H9 (cell line): Measurements from ENCODE around the gene DNAJC18. TPM values are rescaled to one million over a fixed set of nuclear protein-coding genes. Genes with fewer than 3 reads are reported as not detected.

Experiments used
- DNase-seq: peaks from one replicate; pipeline ENCODE4 v3.0.0-alpha.2; 2017
- H2AFZ ChIP-seq: one replicate; pipeline ENCODE4 v1.6.1; 2013; ENCODE audit warnings: mild to moderate bottlenecking, low read length, control low read depth, moderate library complexity
- H2AK5ac ChIP-seq: 2 replicates; pipeline ENCODE4 v1.6.1; 2013; ENCODE audit warnings: low read length, control low read depth, mixed read lengths; ENCODE audit not compliant: insufficient read length
- H2BK120ac ChIP-seq: one replicate; pipeline ENCODE4 v1.6.1; 2013; ENCODE audit warnings: low read depth, mild to moderate bottlenecking, low read length, control low read depth, inconsistent platforms; ENCODE audit not compliant: poor library complexity, severe bottlenecking
- H2BK12ac ChIP-seq: 2 replicates; pipeline ENCODE4 v1.6.1; 2013; ENCODE audit warnings: low read length, control low read depth, mixed read lengths, low read depth; ENCODE audit not compliant: insufficient read length
- H2BK15ac ChIP-seq: 2 replicates; pipeline ENCODE4 v1.6.1; 2013; ENCODE audit warnings: low read depth, low read length, control low read depth
- H2BK20ac ChIP-seq: one replicate; pipeline ENCODE4 v1.6.1; 2013; ENCODE audit warnings: low read depth, mild to moderate bottlenecking, low read length, control low read depth, inconsistent platforms; ENCODE audit not compliant: poor library complexity, severe bottlenecking
- H2BK5ac ChIP-seq: 2 replicates; pipeline ENCODE4 v1.6.1; 2013; ENCODE audit warnings: low read length, control low read depth, mixed read lengths; ENCODE audit not compliant: insufficient read length
- H3K14ac ChIP-seq: 2 replicates; pipeline ENCODE4 v1.6.1; 2013; ENCODE audit warnings: low read length, control low read depth; ENCODE audit not compliant: insufficient read depth
- H3K18ac ChIP-seq: 2 replicates; pipeline ENCODE4 v1.6.1; 2013; ENCODE audit warnings: low read depth, mild to moderate bottlenecking, mixed read lengths, low read length, control low read depth; ENCODE audit not compliant: insufficient read length
- H3K23ac ChIP-seq: 2 replicates; pipeline ENCODE4 v1.6.1; 2013; ENCODE audit warnings: low read length, control low read depth, mixed read lengths, low read depth; ENCODE audit not compliant: insufficient read length
- H3K23me2 ChIP-seq: 2 replicates; pipeline ENCODE4 v1.6.1; 2013; ENCODE audit warnings: low read depth, mild to moderate bottlenecking, mixed read lengths, low read length, control low read depth; ENCODE audit not compliant: insufficient read length, poor library complexity, severe bottlenecking
- H3K27ac ChIP-seq: 2 replicates; pipeline ENCODE4 v1.5.1; 2013; ENCODE audit warnings: low read length, control low read depth, mixed read lengths, low read depth; ENCODE audit not compliant: insufficient read length
- H3K27me3 ChIP-seq: 2 replicates; pipeline ENCODE4 v1.6.1; 2013; ENCODE audit warnings: low read length, control low read depth, inconsistent platforms; ENCODE audit not compliant: insufficient read depth
- H3K4ac ChIP-seq: 2 replicates; pipeline ENCODE4 v1.6.1; 2013; ENCODE audit warnings: low read depth, mild to moderate bottlenecking, control low read depth, inconsistent platforms, low read length, moderate library complexity
- H3K4me1 ChIP-seq: 2 replicates; pipeline ENCODE4 v1.6.1; 2013; ENCODE audit warnings: low read length, control low read depth, inconsistent platforms; ENCODE audit not compliant: insufficient read depth
- H3K4me2 ChIP-seq: 2 replicates; pipeline ENCODE4 v1.6.1; 2013; ENCODE audit warnings: low read length, control low read depth, mixed read lengths; ENCODE audit not compliant: insufficient read length, insufficient read depth
- H3K56ac ChIP-seq: 2 replicates; pipeline ENCODE4 v1.6.1; 2013; ENCODE audit warnings: low read depth, mild to moderate bottlenecking, mixed read lengths, low read length, control low read depth; ENCODE audit not compliant: insufficient read length
- H3K79me1 ChIP-seq: 2 replicates; pipeline ENCODE4 v1.6.1; 2013; ENCODE audit warnings: low read depth, mild to moderate bottlenecking, moderate library complexity, low read length, control low read depth, inconsistent platforms; ENCODE audit not compliant: insufficient read depth, poor library complexity, severe bottlenecking
- H3K79me2 ChIP-seq: 2 replicates; pipeline ENCODE4 v1.6.1; 2013; ENCODE audit warnings: low read length, control low read depth, inconsistent platforms; ENCODE audit not compliant: insufficient read depth
- H3K9ac ChIP-seq: 2 replicates; pipeline ENCODE4 v1.6.1; 2013; ENCODE audit warnings: low read length, control low read depth, mixed read lengths; ENCODE audit not compliant: insufficient read length; ENCODE audit errors: extremely low read depth
- H3K9me3 ChIP-seq: one replicate; pipeline ENCODE4 v1.6.1; 2013; ENCODE audit warnings: low read depth, low read length, inconsistent platforms; ENCODE audit not compliant: control insufficient read depth
- H3T11ph ChIP-seq: one replicate; pipeline ENCODE4 v1.6.1; 2013; ENCODE audit warnings: mild to moderate bottlenecking, low read length, control low read depth, inconsistent platforms
- H4K20me1 ChIP-seq: one replicate; pipeline ENCODE4 v1.6.1; 2013; ENCODE audit not compliant: control insufficient read depth, insufficient read length, insufficient read depth
- H4K5ac ChIP-seq: 2 replicates; pipeline ENCODE4 v1.6.1; 2013; ENCODE audit warnings: low read depth, mild to moderate bottlenecking, mixed read lengths, low read length, control low read depth; ENCODE audit not compliant: insufficient read length
- H4K8ac ChIP-seq: replicated peaks from 2 replicates; pipeline ENCODE4 v1.6.1; 2013; ENCODE audit warnings: low read length, control low read depth, mixed read lengths, low read depth; ENCODE audit not compliant: insufficient read length
- H4K91ac ChIP-seq: 2 replicates; pipeline ENCODE4 v1.6.1; 2013; ENCODE audit warnings: low read depth, mild to moderate bottlenecking, moderate library complexity, mixed read lengths, low read length, control low read depth; ENCODE audit not compliant: insufficient read length
- H3K27ac Mint-ChIP-seq, 3 experiments: 2 replicates in 2 of 3; 3 replicates in 1 of 3; pipeline ENCODE4 v1.8.0; 2020 to 2021; ENCODE audit warnings: mixed read lengths in 3 of 3, mild to moderate bottlenecking in 1 of 3, moderate library complexity in 1 of 3
- H3K27me3 Mint-ChIP-seq: 2 replicates; pipeline ENCODE4 v1.8.0; 2021; ENCODE audit warnings: low read depth, mild to moderate bottlenecking, moderate library complexity, mixed read lengths
- H3K36me3 Mint-ChIP-seq, 3 experiments: 2 replicates in 2 of 3; 3 replicates in 1 of 3; pipeline ENCODE4 v1.8.0; 2020 to 2021; ENCODE audit warnings: low read depth in 3 of 3, mixed read lengths in 3 of 3; ENCODE audit not compliant: insufficient read depth in 1 of 3
- H3K4me1 Mint-ChIP-seq, 2 experiments: 2 replicates each; pipeline ENCODE4 v1.8.0; 2020; ENCODE audit warnings: mixed read lengths in 2 of 2
- H3K4me3 Mint-ChIP-seq, 2 experiments: 2 replicates in 1 of 2; 3 replicates in 1 of 2; pipeline ENCODE4 v1.8.0; 2020 to 2021; ENCODE audit warnings: mild to moderate bottlenecking in 2 of 2, mixed read lengths in 2 of 2, moderate library complexity in 1 of 2
- H3K9me3 Mint-ChIP-seq, 2 experiments: 2 replicates in 1 of 2; 3 replicates in 1 of 2; pipeline ENCODE4 v1.8.0; 2020; ENCODE audit warnings: mild to moderate bottlenecking in 2 of 2, mixed read lengths in 2 of 2, moderate library complexity in 1 of 2
- WGBS: extraction: QIAGEN DNeasy Blood & Tissue Kit; methylation state at CpG from one replicate; pipeline ENCODE4 v1.1.7; 2013; ENCODE audit warnings: missing lambda C conversion rate, low lambda C conversion rate, mixed read lengths; ENCODE audit not compliant: insufficient read length; ENCODE audit errors: extremely low coverage; 5-methylcytosine and 5-hydroxymethylcytosine counted together
- total RNA-seq: library from RNA; stranded (reverse); gene quantifications from 2 replicates; pipeline ENCODE4 v1.2.1, GENCODE V29; 2021
- TF ChIP-seq, protein P1 (sequence below): fragments of 200-600 bp; sonication (generic); conservative IDR thresholded peaks from 3 replicates; pipeline ENCODE4 v1.8.0; 2021; ENCODE audit warnings: antibody characterized with exemption, mild to moderate bottlenecking

The DNAJC18 gene
- total RNA-seq, 1 experiment from 2014 or later, result 26.5 TPM

DNA sequence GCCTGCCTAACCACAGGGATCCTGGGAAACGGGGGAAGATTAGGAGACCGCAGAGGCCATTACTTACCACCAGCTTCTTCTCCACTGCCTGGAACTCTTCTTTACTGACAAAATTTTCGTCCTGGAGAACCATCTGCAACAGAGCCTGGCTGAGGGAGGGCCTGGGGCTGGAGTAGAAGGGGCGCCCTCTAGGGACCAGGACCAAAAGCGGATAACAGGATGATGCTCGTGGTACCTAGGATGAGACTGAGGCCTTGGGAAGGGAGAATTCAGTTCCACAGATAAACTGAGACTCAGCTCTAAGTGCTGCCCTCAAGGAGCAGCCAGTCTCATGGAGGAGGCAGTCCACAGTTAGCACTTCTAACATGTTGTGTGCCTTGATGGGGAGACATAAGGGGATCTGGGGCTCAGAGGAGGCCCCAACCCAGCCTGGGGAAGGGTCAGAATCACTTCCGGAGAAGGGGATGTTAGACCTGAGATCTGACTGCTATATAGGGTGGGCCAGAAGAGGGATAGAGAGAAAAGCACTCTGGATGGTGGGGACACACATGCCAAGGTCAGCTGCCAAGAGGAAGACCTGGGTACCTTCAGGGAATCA, 36.7 kb downstream of the DNAJC18 start:
- DNase-seq, result peak; percentile 68
- H2BK15ac ChIP-seq, result no peak overlapping the region
- H3T11ph ChIP-seq, result no peak overlapping the region
- H3K4ac ChIP-seq, result no peak overlapping the region
- Mint-ChIP-seq H3K36me3 (peaks cover 4 to 20% (median 16%) of the 10 kb centered on the region in 3 experiments), H3K27ac (no peak overlapping the region), H3K4me1 (peaks cover 16 to 20% of the 10 kb centered on the region in 2 experiments), H3K27me3 (no peaks in the 10 kb centered on the region), H3K9me3 (no peaks in the 10 kb centered on the region), H3K4me3 (peak overlapping the region; percentile 91 to 94)
- no peak overlapping the region for H3K18ac ChIP-seq
- H4K8ac ChIP-seq, result no peak overlapping the region
- no peak overlapping the region for H3K27ac ChIP-seq
- H3K79me1 ChIP-seq, result no peaks in the 10 kb centered on the region
- no peak overlapping the region for H2BK120ac ChIP-seq
- H2AK5ac ChIP-seq, result no peak overlapping the region
- H3K4me2 ChIP-seq, result no peak overlapping the region
- no peak overlapping the region for H3K23ac ChIP-seq
- no peaks in the 10 kb centered on the region for H4K20me1 ChIP-seq
- no peaks in the 10 kb centered on the region for H3K23me2 ChIP-seq
- peaks cover 2% of the 10 kb centered on the region; the same call in 1 of the 2 replicates for H3K4me1 ChIP-seq
- no peak overlapping the region for H3K14ac ChIP-seq
- no peak overlapping the region for H3K56ac ChIP-seq
- H3K79me2 ChIP-seq, result no peaks in the 10 kb centered on the region
- no peaks in the 10 kb centered on the region for H3K27me3 ChIP-seq
- H4K91ac ChIP-seq, result no peak overlapping the region
- no CpG with 5 or more reads among the region's 7 CpGs for WGBS
- H2BK5ac ChIP-seq, result no peak overlapping the region
- TF ChIP-seq, protein P1, sequence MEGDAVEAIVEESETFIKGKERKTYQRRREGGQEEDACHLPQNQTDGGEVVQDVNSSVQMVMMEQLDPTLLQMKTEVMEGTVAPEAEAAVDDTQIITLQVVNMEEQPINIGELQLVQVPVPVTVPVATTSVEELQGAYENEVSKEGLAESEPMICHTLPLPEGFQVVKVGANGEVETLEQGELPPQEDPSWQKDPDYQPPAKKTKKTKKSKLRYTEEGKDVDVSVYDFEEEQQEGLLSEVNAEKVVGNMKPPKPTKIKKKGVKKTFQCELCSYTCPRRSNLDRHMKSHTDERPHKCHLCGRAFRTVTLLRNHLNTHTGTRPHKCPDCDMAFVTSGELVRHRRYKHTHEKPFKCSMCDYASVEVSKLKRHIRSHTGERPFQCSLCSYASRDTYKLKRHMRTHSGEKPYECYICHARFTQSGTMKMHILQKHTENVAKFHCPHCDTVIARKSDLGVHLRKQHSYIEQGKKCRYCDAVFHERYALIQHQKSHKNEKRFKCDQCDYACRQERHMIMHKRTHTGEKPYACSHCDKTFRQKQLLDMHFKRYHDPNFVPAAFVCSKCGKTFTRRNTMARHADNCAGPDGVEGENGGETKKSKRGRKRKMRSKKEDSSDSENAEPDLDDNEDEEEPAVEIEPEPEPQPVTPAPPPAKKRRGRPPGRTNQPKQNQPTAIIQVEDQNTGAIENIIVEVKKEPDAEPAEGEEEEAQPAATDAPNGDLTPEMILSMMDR, result peak; percentile 82
- no peak overlapping the region for H2AFZ ChIP-seq
- H3K9me3 ChIP-seq, result no peaks in the 10 kb centered on the region
- no peak overlapping the region for H3K9ac ChIP-seq
- no peak overlapping the region for H4K5ac ChIP-seq
- H2BK12ac ChIP-seq, result no peak overlapping the region
- no peak overlapping the region for H2BK20ac ChIP-seq
